Measurements from ENCODE around the gene TRIM71. TPM values are rescaled to one million over a fixed set of nuclear protein-coding genes. Genes with fewer than 3 reads are reported as not detected.

The TRIM71 gene
- total RNA-seq, 4 donors from 2014 or later: not detected

GRCh38 chr3:32839714-32840085 lies 21.9 kb downstream of the TRIM71 start:
- WGBS, 2 donors (ENCODE audit: low coverage in 1 of 2): 57% methylated on average over 3 of the region's 4 CpGs; no CpG with 5 or more reads in 1 of the 2 donors
- no peak for ATAC-seq
- H3K9me3 ChIP-seq: no peaks in the 10 kb centered on the region

GRCh38 chr3:32840086-32840841 lies 22.5 kb downstream of the TRIM71 start:
- no peak for ATAC-seq
- Histone ChIP-seq H3K4me3 (no peak overlapping the region), H3K36me3 (no peaks in the 10 kb centered on the region), H3K27me3 (peaks cover 33% of the 10 kb centered on the region), H3K27ac (no peak overlapping the region), H3K4me1 (no peaks in the 10 kb centered on the region), H3K9me3 (no peaks in the 10 kb centered on the region)
- 56 to 66% methylated on average over 4 to 5 of the region's 5 CpGs for WGBS, 2 donors (ENCODE audit: low coverage in 1 of 2)
- TF ChIP-seq, protein P1, sequence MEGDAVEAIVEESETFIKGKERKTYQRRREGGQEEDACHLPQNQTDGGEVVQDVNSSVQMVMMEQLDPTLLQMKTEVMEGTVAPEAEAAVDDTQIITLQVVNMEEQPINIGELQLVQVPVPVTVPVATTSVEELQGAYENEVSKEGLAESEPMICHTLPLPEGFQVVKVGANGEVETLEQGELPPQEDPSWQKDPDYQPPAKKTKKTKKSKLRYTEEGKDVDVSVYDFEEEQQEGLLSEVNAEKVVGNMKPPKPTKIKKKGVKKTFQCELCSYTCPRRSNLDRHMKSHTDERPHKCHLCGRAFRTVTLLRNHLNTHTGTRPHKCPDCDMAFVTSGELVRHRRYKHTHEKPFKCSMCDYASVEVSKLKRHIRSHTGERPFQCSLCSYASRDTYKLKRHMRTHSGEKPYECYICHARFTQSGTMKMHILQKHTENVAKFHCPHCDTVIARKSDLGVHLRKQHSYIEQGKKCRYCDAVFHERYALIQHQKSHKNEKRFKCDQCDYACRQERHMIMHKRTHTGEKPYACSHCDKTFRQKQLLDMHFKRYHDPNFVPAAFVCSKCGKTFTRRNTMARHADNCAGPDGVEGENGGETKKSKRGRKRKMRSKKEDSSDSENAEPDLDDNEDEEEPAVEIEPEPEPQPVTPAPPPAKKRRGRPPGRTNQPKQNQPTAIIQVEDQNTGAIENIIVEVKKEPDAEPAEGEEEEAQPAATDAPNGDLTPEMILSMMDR (IDR thresholded peaks at IDR 0.05): no peak

More at GRCh38 chr3:32839714-32840085, 21.9 kb downstream of the TRIM71 start:
- no peak overlapping the region for H3K27ac ChIP-seq
- TF ChIP-seq EP300 (IDR thresholded peaks at IDR 0.05) (no peak), POLR2AphosphoS5 (IDR thresholded peaks at IDR 0.05) (no peak), POLR2A (IDR thresholded peaks at IDR 0.05) (no peak)
- TF ChIP-seq, protein P1 (IDR thresholded peaks at IDR 0.05): no peak
- no peak overlapping the region for H3K4me3 ChIP-seq
- no peaks in the 10 kb centered on the region for H3K4me1 ChIP-seq
- peaks cover 38% of the 10 kb centered on the region for H3K27me3 ChIP-seq
- no peaks in the 10 kb centered on the region for H3K36me3 ChIP-seq

DNA sequence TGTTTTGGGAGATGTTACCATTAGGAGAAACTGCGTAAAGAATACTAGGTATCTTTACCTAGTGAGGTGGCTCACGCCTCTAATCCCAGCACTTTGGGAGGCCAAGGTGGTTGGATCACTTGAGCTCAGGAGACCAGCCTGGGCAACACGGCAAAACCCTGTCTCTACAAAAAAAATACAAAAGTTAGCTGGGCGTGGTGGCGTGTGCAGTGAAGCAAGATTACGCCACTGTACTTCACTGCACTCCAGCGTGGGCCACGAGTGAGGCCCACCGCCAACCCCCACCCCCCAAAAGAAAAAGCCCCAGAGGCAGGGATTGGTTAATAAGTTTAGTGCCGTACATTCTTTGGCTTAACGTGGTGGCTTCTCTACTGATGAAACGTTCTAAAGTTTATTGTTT lies 23.5 kb downstream of the TRIM71 start:
- Histone ChIP-seq H3K27me3 (peaks cover 27% of the 10 kb centered on the region), H3K4me3 (no peak overlapping the region), H3K27ac (no peak overlapping the region), H3K4me1 (no peaks in the 10 kb centered on the region), H3K9me3 (no peaks in the 10 kb centered on the region), H3K36me3 (no peaks in the 10 kb centered on the region)
- TF ChIP-seq POLR2AphosphoS5 (IDR thresholded peaks at IDR 0.05) (no peak), EP300 (IDR thresholded peaks at IDR 0.05) (no peak), POLR2A (IDR thresholded peaks at IDR 0.05) (no peak)
- TF ChIP-seq, protein P1 (IDR thresholded peaks at IDR 0.05): no peak
- no peak for ATAC-seq
- WGBS, 2 donors (ENCODE audit: low coverage in 1 of 2): 71 to 72% methylated on average over 5 to 12 of the region's 12 CpGs

DNA sequence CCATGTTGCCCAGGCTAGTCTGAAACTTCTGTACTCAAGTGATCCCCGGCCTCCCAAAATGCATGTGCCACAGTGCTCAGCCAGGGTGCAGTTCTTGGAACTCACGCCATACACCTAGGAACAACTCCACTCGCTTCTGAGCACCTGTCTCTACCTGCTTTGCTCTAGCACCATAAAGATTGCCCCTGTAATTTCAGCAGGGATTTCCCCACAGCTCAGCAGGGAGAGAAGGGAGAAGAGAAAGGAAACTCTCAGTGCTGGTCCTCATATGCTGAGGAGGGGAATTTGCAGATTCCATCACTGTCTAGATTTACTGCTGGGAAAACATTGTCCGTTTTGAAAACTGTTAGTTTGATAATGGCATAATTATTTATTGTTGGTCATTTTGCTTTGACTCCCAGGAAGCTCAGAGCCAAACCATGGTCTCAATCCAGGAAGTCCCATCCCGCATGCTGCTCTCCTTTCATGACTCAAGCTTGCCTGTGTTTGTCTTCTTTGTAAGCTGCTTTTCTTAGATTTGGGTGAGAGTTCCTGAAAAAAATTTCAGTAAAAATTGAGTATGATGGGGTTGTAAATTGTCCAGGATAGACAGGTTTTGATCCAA lies 24.2 kb downstream of the TRIM71 start:
- no peak for TF ChIP-seq EP300 (IDR thresholded peaks at IDR 0.05)
- TF ChIP-seq POLR2AphosphoS5 (IDR thresholded peaks at IDR 0.05): no peak
- no peak for TF ChIP-seq POLR2A (IDR thresholded peaks at IDR 0.05)
- TF ChIP-seq, protein P1 (IDR thresholded peaks at IDR 0.05): no peak
- Histone ChIP-seq H3K9me3 (no peaks in the 10 kb centered on the region), H3K4me3 (no peak overlapping the region), H3K36me3 (no peaks in the 10 kb centered on the region), H3K4me1 (no peaks in the 10 kb centered on the region), H3K27ac (no peak overlapping the region), H3K27me3 (peaks cover 27% of the 10 kb centered on the region)
- 39 to 40% methylated on average over 2 of the region's 5 CpGs for WGBS, 2 donors (ENCODE audit: low coverage in 1 of 2)
- no peak for ATAC-seq

GRCh38 chr3:32842531-32842931 lies 24.7 kb downstream of the TRIM71 start:
- WGBS, 2 donors (ENCODE audit: low coverage in 1 of 2): 68% methylated on average over 3 of the region's 3 CpGs; no CpG with 5 or more reads in 1 of the 2 donors

More at GRCh38 chr3:32842531-32842931, 24.7 kb downstream of the TRIM71 start:
- no peaks in the 10 kb centered on the region for H3K9me3 ChIP-seq
- peaks cover 26% of the 10 kb centered on the region for H3K27me3 ChIP-seq
- H3K4me3 ChIP-seq: no peak overlapping the region
- no peak for TF ChIP-seq POLR2A (IDR thresholded peaks at IDR 0.05)
- TF ChIP-seq POLR2AphosphoS5 (IDR thresholded peaks at IDR 0.05): no peak
- TF ChIP-seq, protein P1 (IDR thresholded peaks at IDR 0.05): no peak
- no peak for TF ChIP-seq EP300 (IDR thresholded peaks at IDR 0.05)
- no peak overlapping the region for H3K27ac ChIP-seq
- H3K4me1 ChIP-seq: no peaks in the 10 kb centered on the region
- H3K36me3 ChIP-seq: no peaks in the 10 kb centered on the region
- no peak for ATAC-seq
